ENCODE data around the gene DEXI.
A peak's percentile ranks its signal among the peaks of the same experiment; 100 is the strongest.

The DEXI gene

DNA sequence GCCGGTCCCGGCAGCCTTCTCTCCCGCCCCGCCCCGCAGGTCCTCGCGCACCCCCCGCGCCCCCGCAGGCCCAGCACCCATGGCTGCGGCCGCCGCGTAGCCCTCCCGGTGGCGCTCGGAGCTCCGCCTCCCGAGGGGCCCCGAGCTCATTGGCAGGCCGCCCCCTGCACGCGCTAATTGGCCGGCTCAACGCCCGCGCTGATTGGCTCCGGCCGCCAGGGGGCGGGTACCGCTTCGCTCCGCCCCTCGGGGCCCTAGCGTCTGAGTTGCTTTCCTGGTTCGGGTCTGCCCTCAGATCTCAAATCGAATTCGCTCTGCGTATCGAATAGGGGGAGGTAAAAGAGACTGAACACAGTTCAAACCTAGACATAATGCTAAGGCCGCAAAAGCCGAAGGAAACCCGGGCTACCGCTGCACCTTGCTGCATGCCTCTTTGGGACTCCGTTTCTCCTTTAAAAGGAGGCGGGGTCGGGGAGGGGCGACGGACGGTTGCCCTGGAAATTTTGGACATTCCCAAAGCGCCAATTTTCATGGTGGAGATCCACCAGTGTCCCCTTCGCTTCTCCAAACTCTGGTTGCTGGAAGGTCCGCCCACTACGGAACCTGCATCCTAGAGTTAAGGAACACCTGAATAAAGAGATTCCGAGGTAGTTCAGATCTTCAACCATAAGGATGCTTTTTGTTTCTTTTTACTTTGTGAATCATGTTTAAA is at the start of gene DEXI:
Gene DEXI (minus strand): TSS at position 117 of the 712 bp plus-strand sequence. CDS start 463 bp downstream, outside the sequence.
- DNase-seq: peak; percentile 96

DNA sequence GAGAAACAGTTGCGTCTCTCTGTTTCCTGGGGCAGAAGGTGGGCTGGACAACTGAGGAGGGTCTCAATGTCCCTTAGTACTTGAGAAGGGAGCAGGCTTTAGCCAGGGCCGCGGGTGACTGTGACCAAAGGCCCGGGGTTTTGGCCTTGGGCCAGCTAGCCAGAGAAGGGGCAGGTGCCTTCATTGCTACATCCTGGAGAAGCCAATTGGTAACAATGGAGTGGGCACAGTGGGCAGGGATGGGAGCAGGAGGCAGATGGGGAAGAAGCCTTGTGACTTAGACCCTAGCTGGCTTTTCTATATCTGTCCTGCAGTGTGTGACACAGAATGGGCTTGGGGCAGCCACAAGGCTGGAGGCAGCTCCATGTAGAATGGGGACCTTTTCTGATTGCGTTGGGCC is 48.1 kb upstream of the DEXI start:
- DNase-seq: no peak

DNA sequence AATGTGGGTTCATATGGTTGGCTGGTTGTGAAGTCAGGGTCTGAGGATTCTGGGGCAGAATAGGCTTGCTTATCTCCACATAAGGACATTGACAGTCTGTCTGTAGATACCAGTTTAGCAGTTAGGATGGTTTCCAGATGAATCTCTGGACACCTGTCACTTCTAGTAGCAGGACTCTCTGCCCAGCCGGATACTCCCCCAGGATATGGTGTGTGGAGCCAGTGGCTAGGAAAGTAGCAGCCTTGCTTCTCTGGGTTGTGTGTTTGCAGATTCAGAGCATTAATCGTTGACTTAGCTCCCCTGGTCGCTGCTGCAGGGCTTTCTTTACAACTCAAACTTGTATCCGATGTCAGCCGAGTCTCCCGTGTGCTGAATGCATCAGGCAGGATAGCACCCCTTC is 47.3 kb upstream of the DEXI start:
- DNase-seq: no peak

DNA sequence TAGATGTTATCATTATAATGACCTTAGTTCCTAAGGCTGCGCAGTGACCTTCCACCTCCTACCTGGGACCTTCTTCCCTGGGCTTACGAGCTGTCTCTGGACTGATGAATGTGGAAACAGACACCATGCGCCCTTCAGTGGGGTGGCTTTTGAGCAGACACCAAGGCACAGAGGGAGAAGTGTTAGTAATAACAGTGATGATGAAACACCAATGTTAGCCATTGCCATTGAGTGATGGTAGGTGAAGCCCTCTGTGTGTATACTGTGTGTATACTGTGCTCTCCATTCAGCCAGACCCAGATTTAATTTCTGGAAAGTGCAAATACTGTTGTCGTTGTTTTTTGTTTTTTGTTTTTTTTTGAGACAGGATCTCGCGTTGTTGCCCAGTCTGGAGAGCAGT is 46.6 kb upstream of the DEXI start:
- peak; percentile 28 for DNase-seq

DNA sequence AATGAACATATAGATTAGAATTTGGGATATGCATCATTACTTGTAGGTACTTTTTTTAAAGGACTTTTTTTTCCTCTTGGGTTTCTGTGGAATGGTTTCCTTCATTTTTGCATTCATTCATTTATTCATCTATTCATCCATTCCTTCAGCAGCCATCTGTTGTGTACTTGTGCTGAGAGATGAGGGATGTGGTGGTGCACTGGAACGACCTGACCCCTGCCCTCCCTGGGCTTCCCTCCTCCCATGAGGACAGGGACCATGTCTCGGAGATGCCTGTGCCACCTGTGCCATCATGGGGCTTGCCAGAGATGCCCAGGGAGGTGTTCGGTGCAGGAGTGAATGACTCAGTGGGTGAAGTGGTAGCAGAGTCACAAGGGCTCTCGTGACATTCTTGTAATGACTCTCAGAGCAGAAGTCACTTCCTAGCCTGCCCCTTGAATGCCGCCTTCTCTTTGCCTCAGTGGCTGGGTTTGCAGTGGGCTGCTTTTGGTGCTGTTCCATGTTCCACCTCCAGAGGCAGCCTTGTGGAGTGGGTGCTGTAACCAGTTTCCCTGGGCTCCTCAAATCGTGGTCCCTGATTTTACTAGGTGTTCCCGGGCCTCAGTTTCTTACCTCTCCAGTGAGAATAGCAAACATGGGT is 46.0 kb upstream of the DEXI start:
- peak; percentile 96 for DNase-seq

DNA sequence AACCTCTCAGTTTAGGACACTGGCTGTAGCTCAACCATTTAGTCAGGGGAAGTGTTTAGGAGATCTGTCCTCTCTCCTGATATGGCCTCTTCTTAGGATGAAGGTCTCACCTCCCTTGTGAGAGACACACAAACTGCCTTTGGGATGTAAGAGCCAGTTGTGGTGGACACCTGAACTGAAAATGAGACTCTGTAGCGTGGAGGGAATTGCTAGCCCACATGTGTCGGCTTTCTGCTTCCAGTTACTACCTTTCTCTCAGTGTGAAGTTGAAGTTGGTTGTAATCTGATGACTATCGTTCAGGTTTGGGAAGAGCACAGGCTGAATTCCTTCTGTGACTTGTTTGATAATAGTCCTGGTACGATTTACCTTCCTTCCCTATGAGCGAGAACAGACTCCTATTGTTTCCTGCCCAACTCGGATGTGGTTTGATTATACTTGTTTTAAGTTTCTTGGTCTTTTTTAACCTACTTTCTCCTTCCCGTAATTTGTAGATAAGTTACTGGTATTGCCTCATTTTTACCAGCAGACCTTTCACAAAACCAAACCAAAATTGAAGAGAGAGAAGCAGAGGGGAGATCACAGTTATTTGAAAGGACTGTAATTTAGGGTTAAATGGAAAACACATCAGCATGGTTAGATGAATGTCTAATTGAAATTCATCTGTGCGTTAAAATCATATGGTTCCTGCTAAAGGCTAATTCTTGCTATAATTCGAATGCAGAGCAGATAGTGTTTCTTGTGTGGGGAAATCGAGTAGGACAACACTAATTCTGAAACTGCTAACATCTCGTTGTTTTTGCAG is 45.3 kb upstream of the DEXI start:
- DNase-seq: peak; percentile 75

DNA sequence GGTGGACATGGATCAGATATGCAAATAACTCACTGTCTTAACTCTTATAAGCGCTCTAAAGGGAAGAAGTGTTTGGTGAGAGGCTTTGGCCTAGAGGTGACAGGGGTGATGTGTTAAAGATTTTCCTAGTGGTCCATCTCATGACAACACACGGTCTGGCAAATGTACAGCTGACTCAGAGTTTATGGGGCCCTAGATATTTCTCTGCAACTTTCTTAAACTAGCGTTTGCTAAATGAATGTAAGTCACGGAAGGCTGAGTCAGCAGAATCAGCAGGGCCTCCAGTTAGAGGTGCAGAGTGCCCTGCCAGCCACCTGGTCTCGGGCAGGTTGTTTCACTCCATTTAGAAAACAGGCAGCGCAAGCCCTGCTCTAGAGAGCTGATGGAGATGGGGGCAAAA is 42.2 kb upstream of the DEXI start:
- DNase-seq: peak; percentile 65

DNA sequence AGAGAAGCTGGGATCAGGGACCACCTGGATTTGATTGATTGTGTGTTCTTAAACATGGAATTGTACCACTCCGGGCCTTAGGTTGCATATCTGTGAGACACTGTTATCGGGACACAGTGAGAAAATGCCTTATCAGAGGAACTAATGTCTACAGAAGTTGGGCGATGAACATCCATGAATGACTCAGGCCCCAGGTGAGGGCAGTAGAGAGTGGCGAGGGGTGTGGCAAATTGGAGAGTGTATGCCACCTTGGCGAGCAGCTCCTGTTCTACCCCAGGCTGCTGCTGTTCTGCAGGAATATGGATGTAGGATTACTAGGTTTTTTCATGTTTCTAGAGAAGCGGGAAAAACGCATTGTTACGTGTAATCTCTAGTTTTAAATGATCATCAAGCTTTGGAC is 40.9 kb upstream of the DEXI start:
- peak; percentile 64 for DNase-seq

DNA sequence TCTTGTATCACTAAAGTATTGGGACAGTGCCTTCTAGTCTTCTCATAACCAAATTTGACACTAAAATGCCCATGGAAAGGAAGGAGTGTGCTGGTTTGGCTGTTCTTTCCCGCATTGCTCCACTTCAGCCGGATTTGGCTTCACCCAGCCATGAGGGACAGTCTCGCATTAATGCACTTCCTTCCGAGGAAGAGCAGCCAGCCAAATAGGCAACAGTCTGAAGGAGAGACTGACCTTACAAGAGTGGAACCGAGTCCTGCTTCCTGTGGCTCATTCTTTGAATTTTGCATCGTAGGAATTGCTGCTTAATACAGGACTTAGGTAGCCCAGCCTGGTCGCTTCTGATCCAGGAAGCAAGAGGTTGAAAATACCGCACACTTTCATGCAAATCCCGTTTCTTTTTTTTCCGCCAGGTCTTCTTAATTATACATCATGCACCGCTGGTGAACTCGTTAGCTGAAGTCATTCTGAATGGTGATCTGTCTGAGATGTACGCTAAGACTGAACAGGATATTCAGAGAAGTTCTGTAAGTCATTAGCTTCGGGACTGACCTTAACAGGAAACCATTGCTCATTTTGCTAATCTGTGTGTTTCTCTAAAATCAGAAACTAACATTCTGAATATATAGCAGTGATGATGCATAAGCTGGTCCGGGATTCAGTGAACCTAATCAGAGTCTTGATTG is 40.3 kb upstream of the DEXI start:
- DNase-seq: peak; percentile 72

DNA sequence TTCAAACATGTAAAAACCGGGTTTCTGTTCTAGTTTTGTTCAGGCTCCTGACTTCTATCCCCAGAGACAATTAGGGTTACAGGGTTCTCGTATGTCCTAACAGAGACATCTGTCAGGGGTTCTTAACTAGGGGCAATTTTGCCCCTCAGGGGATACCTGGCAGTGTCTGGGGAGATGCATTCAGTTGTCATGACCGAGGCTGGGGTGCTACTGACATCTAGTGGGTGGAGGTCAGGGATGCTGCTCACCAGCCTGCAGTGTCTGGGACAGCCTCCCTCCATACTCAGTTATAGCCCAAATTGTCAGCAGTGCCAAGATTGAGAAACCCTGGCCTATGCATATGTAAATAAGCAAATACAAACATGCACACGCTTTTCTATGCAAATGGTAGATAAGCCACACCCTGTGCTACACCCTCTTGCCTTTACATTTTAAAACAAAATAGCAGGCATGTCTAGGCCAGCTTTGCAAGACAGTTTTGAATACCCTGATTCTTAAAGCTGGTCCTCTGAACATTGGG is 39.5 kb upstream of the DEXI start:
- peak; percentile 88 for DNase-seq

DNA sequence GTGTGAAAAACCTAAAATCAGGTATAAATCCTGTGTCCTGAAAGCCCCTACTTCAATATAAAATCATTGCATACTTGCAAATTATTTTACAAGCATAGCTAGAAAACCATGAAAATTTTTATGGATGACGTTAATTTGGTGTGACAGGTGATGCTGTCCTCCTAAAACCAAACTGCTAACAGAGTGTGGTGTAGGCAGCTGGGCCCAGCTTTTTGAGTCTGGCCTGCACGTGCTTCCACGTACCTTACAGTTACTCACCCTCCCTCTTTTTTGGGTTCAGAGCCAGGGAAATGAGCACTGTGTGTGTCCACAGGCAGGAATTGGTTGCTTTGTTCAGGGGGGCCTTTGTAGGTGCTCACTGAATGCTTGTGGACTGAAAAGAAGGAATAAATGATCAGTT is 38.5 kb upstream of the DEXI start:
- no peak for DNase-seq

DNA sequence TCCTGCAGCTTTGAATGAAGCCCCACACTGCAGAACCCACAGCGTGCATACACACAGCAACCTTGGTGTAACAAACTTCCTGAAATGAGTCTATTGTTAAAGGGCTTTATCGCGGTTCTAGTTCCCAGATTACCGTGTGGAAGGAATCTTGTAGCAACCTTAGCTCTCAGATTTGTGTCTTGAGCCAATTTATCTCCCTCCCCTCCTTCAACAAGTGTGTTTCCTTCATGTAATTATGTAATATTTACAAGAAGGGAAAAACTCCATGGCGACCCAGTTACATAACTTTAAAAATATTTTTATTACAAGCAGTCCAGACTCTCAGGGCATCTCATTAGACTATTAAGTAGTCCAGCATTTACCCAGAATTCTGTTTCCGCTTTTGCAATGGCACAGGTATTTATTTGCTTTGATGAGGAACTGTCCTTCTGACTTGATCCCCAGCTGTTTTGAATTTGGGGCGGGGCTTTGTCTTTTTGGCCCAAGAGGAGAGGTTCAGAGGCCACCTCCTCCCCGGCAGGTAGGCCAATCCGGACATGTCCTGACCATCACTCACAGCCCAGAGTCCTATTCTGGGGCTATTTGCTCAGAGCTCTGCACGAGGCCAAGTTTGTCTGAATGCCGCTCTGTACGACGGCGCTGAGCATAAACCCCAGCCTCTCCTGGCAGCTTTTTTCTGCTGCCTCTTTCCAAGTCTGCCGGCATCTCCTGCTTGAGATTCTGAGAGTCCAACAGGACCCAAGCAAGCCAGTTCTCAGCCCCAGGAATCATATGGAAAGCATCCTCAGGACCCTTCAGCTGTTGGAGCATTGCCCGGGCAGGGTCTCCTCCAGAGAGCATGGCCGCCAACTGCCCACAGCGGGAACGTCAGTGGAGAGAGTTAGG is 37.7 kb upstream of the DEXI start:
- DNase-seq: no peak

DNA sequence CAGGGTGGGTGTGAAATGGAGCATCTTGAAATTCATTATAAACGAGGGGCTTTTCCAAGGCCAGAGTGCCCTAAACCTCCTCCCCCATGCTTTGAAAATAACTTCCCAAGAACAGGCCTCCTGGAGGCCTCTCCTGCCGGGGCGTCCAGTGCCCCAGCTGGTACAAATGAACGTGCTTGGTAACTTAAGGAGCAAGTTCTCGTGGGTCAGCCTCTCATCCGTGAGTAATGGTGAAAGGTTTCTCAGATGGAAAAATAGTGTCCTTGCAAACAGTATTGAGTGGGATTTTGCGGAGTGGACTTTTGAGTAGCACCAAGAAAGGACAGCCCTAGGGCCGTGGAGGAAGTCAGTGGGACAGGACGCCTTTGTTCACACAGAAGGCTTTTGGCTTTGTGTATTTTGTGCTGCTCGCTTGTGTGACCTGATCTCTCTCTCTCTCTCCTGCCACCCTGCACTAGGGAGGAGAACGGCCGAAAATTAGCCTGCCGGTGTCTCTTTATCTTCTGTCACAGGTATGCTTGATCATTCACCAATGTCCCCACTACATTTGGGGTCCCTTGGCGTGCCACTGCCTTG is 36.7 kb upstream of the DEXI start:
- no peak for DNase-seq

DNA sequence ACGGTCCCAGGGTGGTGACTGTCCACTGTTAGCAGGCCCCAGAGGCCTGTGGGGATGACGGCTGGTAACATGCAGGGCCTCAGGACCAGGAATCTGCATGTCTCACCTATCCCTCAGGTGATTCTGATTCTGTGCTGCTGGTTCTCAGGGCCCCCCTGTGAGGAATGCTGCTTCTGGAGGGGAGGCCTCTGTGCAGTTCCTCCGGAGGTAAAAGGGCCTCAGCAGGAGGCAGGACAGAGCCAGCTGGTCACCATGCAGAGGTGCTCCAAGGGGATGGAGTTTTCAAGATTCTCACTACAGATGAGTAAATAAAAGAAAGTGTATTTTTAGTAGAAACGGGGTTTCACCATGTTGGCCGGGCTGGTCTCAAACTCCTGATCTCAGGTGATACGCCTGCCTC is 35.9 kb upstream of the DEXI start:
- DNase-seq: no peak

DNA sequence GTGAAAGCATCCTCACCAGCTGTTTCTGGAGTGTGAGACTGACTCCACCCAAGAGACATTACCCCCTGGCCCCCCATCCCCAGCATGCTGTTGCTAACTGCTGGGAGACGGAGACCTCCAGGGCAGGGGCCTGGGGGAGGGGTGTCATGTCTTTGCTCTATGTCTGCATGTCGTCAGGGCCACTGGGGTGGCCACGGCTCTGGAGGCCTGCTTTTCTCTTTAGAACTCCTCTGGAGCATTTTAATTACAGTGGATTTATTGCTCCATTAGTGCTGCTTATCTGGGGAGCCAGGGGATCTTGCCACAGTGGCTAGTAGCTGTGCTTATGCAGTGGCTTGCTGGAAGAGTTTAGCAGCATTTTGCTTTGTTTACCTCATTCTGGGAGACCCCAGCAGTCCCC is 34.4 kb upstream of the DEXI start:
- DNase-seq: no peak

DNA sequence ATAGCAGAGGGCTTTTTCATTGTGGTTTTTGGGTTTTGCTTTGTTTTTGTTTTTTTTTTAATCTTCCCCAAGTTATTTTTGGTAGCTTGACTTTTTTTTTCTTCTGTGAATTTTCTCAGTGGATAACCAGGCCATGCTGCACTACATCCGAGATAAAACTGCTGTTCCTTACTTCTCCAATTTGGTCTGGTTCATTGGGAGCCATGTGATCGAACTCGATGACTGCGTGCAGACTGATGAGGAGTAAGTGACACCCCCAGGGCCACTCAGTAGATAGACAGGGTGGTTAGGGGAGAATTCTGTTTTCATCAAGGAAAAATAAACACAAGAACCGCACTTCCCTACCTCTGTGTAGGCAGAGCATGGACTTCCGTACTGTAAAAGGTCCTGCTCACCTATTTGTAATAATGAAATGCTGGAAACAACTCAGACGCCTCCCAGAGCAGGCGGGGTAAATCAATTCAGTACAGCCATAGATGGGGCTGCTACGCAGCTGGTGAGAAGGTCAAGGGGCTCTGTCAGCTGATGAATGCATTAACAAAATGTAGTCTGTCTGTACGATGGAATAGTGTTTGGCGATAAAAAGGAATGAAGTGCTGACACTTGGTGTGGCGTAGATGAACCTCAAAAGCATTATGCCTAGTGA is 30.7 kb upstream of the DEXI start:
- no peak for DNase-seq

DNA sequence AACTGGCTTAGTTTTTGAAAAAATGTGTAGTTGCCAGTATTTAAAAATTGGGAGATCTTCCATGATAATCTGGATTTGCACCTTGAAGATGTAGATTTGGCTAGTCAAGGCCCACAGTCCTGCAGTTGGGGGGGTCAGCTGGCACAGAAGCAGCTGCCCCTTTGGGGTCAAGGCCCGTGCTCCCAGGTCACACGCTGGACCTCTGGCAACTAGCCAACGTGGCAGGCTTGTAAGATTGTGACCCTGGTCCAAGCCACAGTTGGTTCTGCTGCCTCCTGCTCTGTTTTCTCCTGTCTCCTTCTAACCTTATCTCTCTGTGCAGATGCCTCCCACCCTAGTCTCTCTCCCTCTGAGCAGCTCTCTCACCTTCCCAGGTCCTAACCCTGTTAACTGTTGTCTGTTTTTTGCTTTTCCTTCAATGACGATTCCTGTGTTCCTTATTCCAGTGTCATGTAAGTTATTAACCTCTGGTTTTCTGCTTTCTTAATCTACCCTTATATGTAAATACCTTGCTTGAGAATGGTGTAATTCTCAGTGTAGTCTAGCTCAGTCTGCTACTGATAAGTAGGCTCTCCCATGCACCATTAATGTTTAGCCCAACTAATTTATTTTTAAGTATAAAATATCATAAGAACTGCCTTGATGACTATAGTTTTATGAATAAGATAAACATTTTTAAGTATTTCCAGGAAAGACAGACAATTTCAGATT is 30.0 kb upstream of the DEXI start:
- no peak for DNase-seq

DNA sequence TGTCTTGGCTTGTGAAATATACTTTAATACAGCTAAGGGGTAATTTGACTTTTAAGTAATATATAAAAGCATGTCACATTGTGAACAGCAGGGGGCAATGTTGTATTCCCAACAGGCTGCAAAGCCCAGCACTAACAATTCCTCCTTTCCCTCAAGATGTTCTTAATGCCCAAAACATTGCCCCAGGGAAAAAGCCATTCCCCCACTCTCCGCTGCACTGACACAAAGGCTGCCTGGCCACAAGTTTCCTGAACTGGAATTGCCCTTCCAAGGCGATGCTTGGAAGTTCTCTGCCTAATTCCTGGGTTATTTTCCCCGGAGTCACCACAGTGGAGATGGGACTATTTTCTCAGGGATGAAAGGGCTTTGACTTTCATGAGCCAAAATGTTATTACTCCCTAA is 29.3 kb upstream of the DEXI start:
- peak; percentile 71 for DNase-seq

DNA sequence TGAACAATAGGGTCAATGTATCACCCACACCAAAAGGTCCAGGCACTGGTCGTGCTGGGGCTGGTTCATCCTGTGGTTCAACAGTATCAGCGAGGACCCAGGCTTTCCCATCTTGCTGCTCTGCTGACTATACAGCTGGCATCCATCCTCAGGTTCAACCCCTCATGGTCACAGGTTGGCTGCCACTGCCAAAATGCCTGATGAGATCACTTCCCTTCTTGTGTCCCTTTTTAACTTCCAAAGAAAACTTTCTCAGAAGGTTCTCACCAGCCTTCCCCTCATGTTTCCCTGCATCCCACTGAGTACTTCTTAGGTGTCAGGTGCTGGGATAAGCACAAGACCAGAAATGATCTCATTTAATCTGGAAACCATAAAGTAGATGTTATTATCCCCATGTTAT is 27.8 kb upstream of the DEXI start:
- DNase-seq: no peak

DNA sequence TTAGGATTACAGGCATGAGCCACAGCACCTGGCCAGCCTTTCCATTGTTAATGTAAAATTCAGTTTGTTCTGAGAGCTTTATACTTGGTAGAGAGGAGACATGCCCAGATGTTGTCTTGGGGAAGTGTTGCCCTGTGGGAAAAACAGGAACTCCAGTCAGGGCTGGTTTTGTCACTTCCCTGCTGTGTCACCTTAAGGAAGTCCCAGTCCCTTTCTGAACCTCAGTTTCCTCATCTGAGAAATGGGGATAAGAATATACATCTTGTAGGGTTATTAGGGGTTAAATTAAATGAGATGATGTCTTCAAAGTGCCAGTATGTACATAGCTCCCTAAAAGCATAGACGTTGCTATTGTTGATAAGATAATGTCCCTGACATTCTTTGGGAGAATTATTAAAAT is 27.3 kb upstream of the DEXI start:
- DNase-seq: no peak

DNA sequence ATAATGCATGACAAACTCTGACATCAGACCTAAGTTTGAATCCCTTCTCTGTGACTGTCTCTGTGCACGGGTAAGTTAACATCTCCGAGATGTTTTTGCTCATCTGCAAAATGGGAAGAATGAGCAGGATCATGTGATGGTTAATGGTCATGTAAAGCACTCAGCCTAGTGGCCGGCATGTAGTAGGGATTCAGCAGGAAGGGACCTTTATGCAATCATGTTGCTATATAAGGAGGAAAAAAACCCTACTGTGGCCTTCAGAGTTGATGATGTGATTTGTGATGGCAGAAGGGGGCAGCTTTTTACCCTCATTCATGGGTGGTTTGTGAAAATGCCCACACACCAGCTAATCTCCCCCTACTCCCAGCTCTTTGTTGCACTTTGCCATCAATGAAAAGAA is 26.2 kb upstream of the DEXI start:
- DNase-seq: no peak

All from activated CD4-positive, alpha-beta T cell treated with anti-CD3 and anti-CD28 coated beads, Interleukin-2, Interleukin-6, amounts not matched to agents 100 ng/mL and 50 ng/mL, durations not matched to agents 16 hours and 8 hours (primary cell).